K562 (cell line): ENCODE measurements around the gene ILF3. TPM values are rescaled to one million over a fixed set of nuclear protein-coding genes. Genes with fewer than 3 reads are reported as not detected.

ENCODE experiments used
- CBX5 ChIP-seq: IDR thresholded peaks from 2 replicates; pipeline ENCODE4 v1.6.1; 2014; ENCODE audit warnings: low read depth, borderline replicate concordance
- CHAMP1 ChIP-seq: fragments of 450-650 bp; IDR thresholded peaks from 2 replicates; pipeline ENCODE4 v1.6.1; 2016; ENCODE audit warnings: mild to moderate bottlenecking
- CREB3L1 ChIP-seq: fragments of 450-650 bp; IDR thresholded peaks from 2 replicates; pipeline ENCODE4 v1.6.1; 2014; ENCODE audit warnings: low read depth, mild to moderate bottlenecking, moderate library complexity, borderline replicate concordance
- CSDE1 ChIP-seq, 2 experiments: fragments of 450-650 bp; IDR thresholded peaks; 2 replicates each; pipeline ENCODE4 v1.6.1; 2016; ENCODE audit warnings: mild to moderate bottlenecking in 1 of 2
- ELF2 ChIP-seq: fragments of 250-450 bp; sonication (Bioruptor Pico); IDR thresholded peaks from 2 replicates; pipeline ENCODE4 v1.5.0; 2021; ENCODE audit warnings: mild to moderate bottlenecking
- HNRNPLL ChIP-seq: fragments of 200-400 bp; formaldehyde crosslinking; IDR thresholded peaks from 2 replicates; pipeline ENCODE4 v1.6.1; 2017; ENCODE audit warnings: low read length, low read depth, mild to moderate bottlenecking; ENCODE audit not compliant: poor library complexity, severe bottlenecking
- IRF9 ChIP-seq: fragments of 450-650 bp; IDR thresholded peaks from 2 replicates; pipeline ENCODE4 v1.6.1; 2016; ENCODE audit warnings: missing biosample characterization, missing genetic modification characterization
- MAFG ChIP-seq: fragments of 450-650 bp; conservative IDR thresholded peaks from 2 replicates; pipeline ENCODE4 v1.6.1; 2016; ENCODE audit warnings: missing genetic modification characterization, missing compliant biosample characterization
- MAX ChIP-seq: sonication (generic); formaldehyde crosslinking; IDR thresholded peaks from 2 replicates; pipeline ENCODE4 v1.9.0; 2022; ENCODE audit warnings: mild to moderate bottlenecking, missing genetic modification reagents
- MNT ChIP-seq, 2 experiments: fragments of 450-650 bp; conservative IDR thresholded peaks; 2 replicates each; pipeline ENCODE4 v1.6.1; 2017; ENCODE audit warnings: mild to moderate bottlenecking in 2 of 2, moderate library complexity in 2 of 2
- NBN ChIP-seq: fragments of 450-650 bp; IDR thresholded peaks from 2 replicates; pipeline ENCODE4 v1.6.1; 2016; ENCODE audit warnings: low read depth, mild to moderate bottlenecking
- RBM34 ChIP-seq: fragments of 200-400 bp; formaldehyde crosslinking; IDR thresholded peaks from 2 replicates; pipeline ENCODE4 v1.6.1; 2018; ENCODE audit warnings: low read length, borderline replicate concordance; ENCODE audit not compliant: insufficient read depth
- RHOXF2B ChIP-seq: fragments of 250-450 bp; sonication (Bioruptor Pico); conservative IDR thresholded peaks from 2 replicates; pipeline ENCODE4 v1.5.1; 2021
- THAP12 ChIP-seq: fragments of 250-450 bp; sonication (Bioruptor Pico); IDR thresholded peaks from 2 replicates; pipeline ENCODE4 v1.9.0; 2021; ENCODE audit warnings: mild to moderate bottlenecking, inconsistent platforms
- ZKSCAN1 ChIP-seq: fragments of 150-350 bp; IDR thresholded peaks from 2 replicates; pipeline ENCODE4 v1.6.1; 2016; ENCODE audit warnings: low read depth, low read length
- ZNF12 ChIP-seq: sonication (generic); formaldehyde crosslinking; IDR thresholded peaks from 2 replicates; pipeline ENCODE4 v1.4.0; 2020; ENCODE audit warnings: mild to moderate bottlenecking, missing genetic modification reagents
- ZNF232 ChIP-seq: sonication (generic); formaldehyde crosslinking; IDR thresholded peaks from 2 replicates; pipeline ENCODE4 v1.8.0; 2022; ENCODE audit warnings: mild to moderate bottlenecking, missing genetic modification reagents
- polyA plus RNA-seq, 8 experiments: library from polyadenylated mRNA; depleted of rRNA in 4 of 8; stranded (reverse) in 5 of 8; unstranded in 3 of 8; fragments of >200 nt; fragmentation: Nextera tagmentation in 2 of 8; fragmentation: Illumina TruSeq in 1 of 8; extraction: Ambion mirVana in 2 of 8; extraction: Trizol in 1 of 8; gene quantifications; 2 replicates each; pipeline versions ENCODE4 v1.2.1 to v1.2.3, GENCODE V29; 2011 to 2014; ENCODE audit warnings: inconsistent platforms in 1 of 8, missing spikeins in 1 of 8
- total RNA-seq, 7 experiments: library from RNA; depleted of rRNA in 6 of 7; stranded (reverse); fragments of >200 nt in 6 of 7; fragmentation: Illumina TruSeq in 2 of 7; extraction: Trizol in 2 of 7; gene quantifications; 2 replicates each; pipeline versions ENCODE4 v1.2.1 to v1.2.3, GENCODE V29; 2011 to 2021; ENCODE audit warnings: low replicate concordance in 1 of 7

ILF3 gene
- total and polyA plus RNA-seq, 9 of the 15 experiments (the other 6 are each of a cell fraction or from before 2014, with no cell fraction given) = 26.0 to 453 (median 175) TPM

GRCh38 chr19:10655457-10656312 lies 1.5 kb downstream of the ILF3 start (continued):
- no peak for TF ChIP-seq IRF9 (tag)
- TF ChIP-seq NBN = peak; percentile 58; the same call in 1 of the 2 replicates
- TF ChIP-seq CBX5 = no peak
- TF ChIP-seq ZNF232 (CRISPR knock-in tag) = no peak
- no peak for TF ChIP-seq RBM34
- TF ChIP-seq ELF2 (CRISPR knock-in tag) = no peak
- TF ChIP-seq ZNF12 (CRISPR knock-in tag) = 0 out of 2 replicates have a peak, but pooled peaks have one; percentile 37
- TF ChIP-seq RHOXF2B = no peak
- no peak for TF ChIP-seq THAP12 (CRISPR knock-in tag)
- no peak for TF ChIP-seq HNRNPLL
- TF ChIP-seq MNT (conservative IDR thresholded peaks at IDR 0.05) = 0 out of 4 replicates have a peak, but pooled peaks of 1 of the 2 experiments have one; percentile 18
- no peak for TF ChIP-seq ZKSCAN1
- no peak for TF ChIP-seq MAFG (tag)
- no peak for TF ChIP-seq CREB3L1
- TF ChIP-seq MAX (CRISPR knock-in tag) = no peak
- no peak for TF ChIP-seq CSDE1 (IDR thresholded peaks at IDR 0.05)
- no peak for TF ChIP-seq CHAMP1
